HEK293 (cell line): ENCODE results near the gene GPR39.

Experiments used
- CTCF ChIA-PET: fragments of 350-600 bp; formaldehyde crosslinking; extraction: SDS; loops from one replicate; lab custom pipeline; 2021; ENCODE audit warnings: antibody characterized with exemption; lab: Yijun Ruan, JAX
- POLR2A ChIA-PET: fragments of 300-600 bp; formaldehyde crosslinking; extraction: SDS; loops from one replicate; lab custom pipeline; 2020; ENCODE audit warnings: antibody characterized with exemption, inconsistent platforms; lab: Yijun Ruan, JAX
- H3K27ac ChIP-seq: fragments of 200-500 bp; sonication (Bioruptor generic); 2 replicates; pipeline ENCODE4 v1.5.1; 2014; ENCODE audit warnings: low read depth, low read length, control low read depth, inconsistent platforms; ENCODE audit errors: extremely low read depth
- H3K36me3 ChIP-seq, 2 experiments: fragments of 200-500 bp in 1 of 2; sonication (Bioruptor generic) in 1 of 2; 1 replicate in 1 of 2; 2 replicates in 1 of 2; pipeline ENCODE4 v1.5.1; 2014 to 2017; ENCODE audit warnings: inconsistent platforms in 2 of 2, low read length in 2 of 2; ENCODE audit not compliant: control insufficient read depth in 2 of 2, insufficient read depth in 1 of 2
- H3K4me1 ChIP-seq: fragments of 200-500 bp; sonication (Bioruptor generic); 2 replicates; pipeline ENCODE4 v1.5.1; 2014; ENCODE audit warnings: mild to moderate bottlenecking, low read length, inconsistent platforms; ENCODE audit not compliant: control insufficient read depth, insufficient read depth
- H3K4me3 ChIP-seq: 2 replicates; pipeline ENCODE4 v1.5.1; 2011; ENCODE audit warnings: low read depth, mild to moderate bottlenecking, control low read depth, low read length, moderate library complexity
- H3K9me3 ChIP-seq: fragments of 200-500 bp; sonication (Bioruptor generic); 2 replicates; pipeline ENCODE4 v1.5.1; 2014; ENCODE audit warnings: low read depth, low read length, inconsistent platforms; ENCODE audit not compliant: control insufficient read depth, insufficient read depth
- BCL11A ChIP-seq: fragments of 450-650 bp; formaldehyde crosslinking; IDR thresholded peaks from 2 replicates; pipeline ENCODE4 v1.5.1; 2016; ENCODE audit warnings: low read depth, missing biosample characterization, missing genetic modification characterization
- KLF7 ChIP-seq: fragments of 450-650 bp; formaldehyde crosslinking; IDR thresholded peaks from 2 replicates; pipeline ENCODE4 v1.5.1; 2016; ENCODE audit warnings: missing biosample characterization, missing genetic modification characterization, borderline replicate concordance
- KLF8 ChIP-seq: fragments of 450-650 bp; formaldehyde crosslinking; IDR thresholded peaks from 2 replicates; pipeline ENCODE4 v1.5.1; 2016; ENCODE audit warnings: missing biosample characterization, missing genetic modification characterization
- MYNN ChIP-seq: fragments of 450-650 bp; formaldehyde crosslinking; IDR thresholded peaks from 2 replicates; pipeline ENCODE4 v1.5.1; 2016; ENCODE audit warnings: missing biosample characterization, missing genetic modification characterization, borderline replicate concordance
- RBAK ChIP-seq: fragments of 450-650 bp; formaldehyde crosslinking; IDR thresholded peaks from 2 replicates; pipeline ENCODE4 v1.5.1; 2016; ENCODE audit warnings: missing biosample characterization, missing genetic modification characterization
- ZBTB20 ChIP-seq: fragments of 450-650 bp; formaldehyde crosslinking; IDR thresholded peaks from 2 replicates; pipeline ENCODE4 v1.5.1; 2016; ENCODE audit warnings: missing biosample characterization, missing genetic modification characterization
- ZBTB7A ChIP-seq: fragments of 450-650 bp; formaldehyde crosslinking; IDR thresholded peaks from 2 replicates; pipeline ENCODE4 v1.5.1; 2016; ENCODE audit warnings: low read depth, missing biosample characterization, missing genetic modification characterization
- ZFP37 ChIP-seq: fragments of 450-650 bp; formaldehyde crosslinking; IDR thresholded peaks from 2 replicates; pipeline ENCODE4 v1.5.1; 2016; ENCODE audit warnings: missing biosample characterization, missing genetic modification characterization
- ZFP41 ChIP-seq: fragments of 450-650 bp; formaldehyde crosslinking; IDR thresholded peaks from 2 replicates; pipeline ENCODE4 v1.5.1; 2016; ENCODE audit warnings: missing biosample characterization, missing genetic modification characterization, borderline replicate concordance
- ZIC2 ChIP-seq: fragments of 450-650 bp; formaldehyde crosslinking; IDR thresholded peaks from 2 replicates; pipeline ENCODE4 v1.5.1; 2016; ENCODE audit warnings: missing biosample characterization, missing genetic modification characterization
- ZNF112 ChIP-seq: fragments of 450-650 bp; formaldehyde crosslinking; IDR thresholded peaks from 2 replicates; pipeline ENCODE4 v1.5.0; 2017; ENCODE audit warnings: missing biosample characterization, missing genetic modification characterization
- ZNF140 ChIP-seq: fragments of 450-650 bp; formaldehyde crosslinking; IDR thresholded peaks from 2 replicates; pipeline ENCODE4 v1.5.1; 2016; ENCODE audit warnings: missing biosample characterization, missing genetic modification characterization
- ZNF146 ChIP-seq: fragments of 450-650 bp; formaldehyde crosslinking; IDR thresholded peaks from 2 replicates; pipeline ENCODE4 v1.5.1; 2016; ENCODE audit warnings: missing biosample characterization, missing genetic modification characterization
- ZNF16 ChIP-seq: fragments of 450-650 bp; formaldehyde crosslinking; IDR thresholded peaks from 2 replicates; pipeline ENCODE4 v1.5.1; 2016; ENCODE audit warnings: low read depth, missing biosample characterization, missing genetic modification characterization
- ZNF174 ChIP-seq: fragments of 450-650 bp; formaldehyde crosslinking; IDR thresholded peaks from 2 replicates; pipeline ENCODE4 v1.5.0; 2017; ENCODE audit warnings: missing biosample characterization, mild to moderate bottlenecking, missing genetic modification characterization
- ZNF2 ChIP-seq: fragments of 450-650 bp; formaldehyde crosslinking; IDR thresholded peaks from 2 replicates; pipeline ENCODE4 v1.5.1; 2016; ENCODE audit warnings: missing biosample characterization, missing genetic modification characterization
- ZNF266 ChIP-seq: fragments of 450-650 bp; formaldehyde crosslinking; IDR thresholded peaks from 2 replicates; pipeline ENCODE4 v1.5.1; 2016; ENCODE audit warnings: missing biosample characterization, missing genetic modification characterization, low read depth
- ZNF302 ChIP-seq: fragments of 450-650 bp; formaldehyde crosslinking; IDR thresholded peaks from 2 replicates; pipeline ENCODE4 v1.5.1; 2016; ENCODE audit warnings: missing biosample characterization, missing genetic modification characterization, low read depth
- ZNF404 ChIP-seq: fragments of 450-650 bp; formaldehyde crosslinking; IDR thresholded peaks from 2 replicates; pipeline ENCODE4 v1.5.1; 2017; ENCODE audit warnings: missing biosample characterization, missing genetic modification characterization
- ZNF555 ChIP-seq: fragments of 450-650 bp; formaldehyde crosslinking; conservative IDR thresholded peaks from 2 replicates; pipeline ENCODE4 v1.5.1; 2017; ENCODE audit warnings: missing biosample characterization, mild to moderate bottlenecking, missing genetic modification characterization, inconsistent platforms
- ZNF623 ChIP-seq: fragments of 450-650 bp; formaldehyde crosslinking; IDR thresholded peaks from 2 replicates; pipeline ENCODE4 v1.5.1; 2016; ENCODE audit warnings: missing biosample characterization, missing genetic modification characterization
- ZNF660 ChIP-seq: fragments of 450-650 bp; IDR thresholded peaks from 2 replicates; pipeline ENCODE4 v1.5.1; 2018; ENCODE audit warnings: missing biosample characterization, mild to moderate bottlenecking, missing genetic modification characterization
- ZNF707 ChIP-seq: fragments of 450-650 bp; formaldehyde crosslinking; IDR thresholded peaks from 2 replicates; pipeline ENCODE4 v1.5.1; 2016; ENCODE audit warnings: missing biosample characterization, missing genetic modification characterization
- ZNF747 ChIP-seq: fragments of 450-650 bp; formaldehyde crosslinking; IDR thresholded peaks from 2 replicates; pipeline ENCODE4 v1.5.1; 2016; ENCODE audit warnings: missing biosample characterization, missing genetic modification characterization
- ZNF76 ChIP-seq: fragments of 450-650 bp; formaldehyde crosslinking; IDR thresholded peaks from 2 replicates; pipeline ENCODE4; 2016; ENCODE audit warnings: low read depth, missing biosample characterization, missing genetic modification characterization, borderline replicate concordance
- ZSCAN23 ChIP-seq: fragments of 450-650 bp; formaldehyde crosslinking; IDR thresholded peaks from 2 replicates; pipeline ENCODE4 v1.5.1; 2016; ENCODE audit warnings: missing biosample characterization, missing genetic modification characterization
- TF ChIP-seq, protein P1 (sequence below): fragments of 450-650 bp; formaldehyde crosslinking; IDR thresholded peaks from 2 replicates; pipeline ENCODE4 v1.5.1; 2016; ENCODE audit warnings: missing biosample characterization, missing genetic modification characterization
- TF ChIP-seq, protein P2 (sequence below): fragments of 450-650 bp; formaldehyde crosslinking; conservative IDR thresholded peaks from 2 replicates; pipeline ENCODE4 v1.5.1; 2016; ENCODE audit warnings: low read depth, missing biosample characterization, missing genetic modification characterization

GPR39 gene

DNA sequence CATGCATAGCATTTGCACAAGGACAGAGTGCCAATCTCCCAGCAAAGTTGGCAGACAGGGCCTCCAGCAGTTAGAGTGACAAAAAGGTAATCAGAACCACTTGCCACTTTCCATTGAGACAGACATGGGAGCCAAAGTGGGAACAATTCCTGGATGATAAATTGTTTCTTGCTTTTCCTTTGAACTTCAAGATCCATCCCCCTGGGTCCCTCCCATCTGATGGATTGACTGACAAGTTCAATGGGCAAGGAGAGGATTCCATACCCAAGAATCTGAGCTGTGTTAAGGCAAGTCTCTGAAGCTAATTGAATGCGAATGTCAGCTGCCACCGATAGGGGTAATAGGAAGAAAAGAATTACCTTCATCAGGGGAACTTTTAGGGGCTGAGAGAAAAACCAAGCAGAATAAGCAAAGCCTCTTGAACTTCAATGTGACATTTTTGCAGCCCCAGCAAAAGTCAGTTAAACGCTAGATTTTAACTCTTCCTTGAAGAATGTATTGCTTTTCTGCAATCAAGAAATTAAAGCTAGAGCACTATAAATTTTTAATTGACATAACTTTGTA, 156.9 kb downstream of the GPR39 start:
- TF ChIP-seq ZNF2 (tag by site-specific recombination), result no peak
- TF ChIP-seq ZNF707 (tag by site-specific recombination), result no peak
- no peak for TF ChIP-seq ZNF660
- TF ChIP-seq ZSCAN23 (tag by site-specific recombination), result no peak
- TF ChIP-seq ZNF174 (tag by site-specific recombination), result no peak
- TF ChIP-seq ZFP41 (tag by site-specific recombination), result no peak
- no peak for TF ChIP-seq ZIC2
- TF ChIP-seq ZNF16 (tag by site-specific recombination), result no peak
- no peak for TF ChIP-seq ZNF266 (tag by site-specific recombination)
- TF ChIP-seq ZNF140 (tag by site-specific recombination), result no peak
- Histone ChIP-seq H3K4me1 (no peaks in the 10 kb centered on the region), H3K27ac (no peak overlapping the region), H3K9me3 (no peaks in the 10 kb centered on the region), H3K4me3 (no peak overlapping the region), H3K36me3 (no peaks in the 10 kb centered on the region)
- CTCF ChIA-PET, result interaction anchor here (0.6 to 1.2 kb wide), 2 partner anchors 26 to 61 kb away, joined by 3 read pairs; no protein-coding TSS in a partner anchor
- POLR2A ChIA-PET, result no interaction called here

DNA sequence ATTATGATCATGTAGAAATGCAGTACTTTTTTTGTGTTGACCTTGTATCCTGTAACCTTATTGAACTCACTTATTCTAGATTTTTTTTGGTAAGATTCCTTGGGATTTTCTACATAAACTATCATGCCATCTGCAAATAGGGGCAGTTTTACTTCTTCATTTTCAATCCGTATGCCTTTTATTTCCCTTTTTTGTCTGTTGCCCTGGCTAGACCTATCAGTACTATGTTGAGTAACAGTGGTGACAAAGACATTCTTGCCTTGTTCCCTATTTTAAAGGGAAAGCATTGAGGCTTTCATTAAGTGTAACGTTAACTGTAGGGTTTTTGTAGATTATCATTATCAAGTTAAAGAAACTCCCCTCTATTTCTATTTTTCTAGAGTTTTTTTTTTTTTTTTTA, 161.1 kb downstream of the GPR39 start:
- Histone ChIP-seq H3K4me1 (no peaks in the 10 kb centered on the region), H3K4me3 (no peak overlapping the region), H3K27ac (no peak overlapping the region), H3K9me3 (no peaks in the 10 kb centered on the region), H3K36me3 (no peaks in the 10 kb centered on the region)
- TF ChIP-seq ZNF302 (tag by site-specific recombination) (no peak), KLF7 (no peak), RBAK (tag by site-specific recombination) (no peak), ZIC2 (no peak), ZNF404 (tag by site-specific recombination) (no peak), ZBTB20 (no peak), ZNF146 (tag by site-specific recombination) (no peak), ZFP37 (tag by site-specific recombination) (no peak), BCL11A (tag by site-specific recombination) (no peak), ZNF112 (tag by site-specific recombination) (no peak), ZNF76 (tag by site-specific recombination) (no peak), ZNF623 (tag by site-specific recombination) (no peak), KLF8 (tag by site-specific recombination) (no peak), MYNN (no peak), ZNF707 (tag by site-specific recombination) (no peak), ZNF555 (tag by site-specific recombination) (no peak), ZBTB7A (tag by site-specific recombination) (no peak), ZNF747 (tag by site-specific recombination) (no peak)
- TF ChIP-seq, protein P1, sequence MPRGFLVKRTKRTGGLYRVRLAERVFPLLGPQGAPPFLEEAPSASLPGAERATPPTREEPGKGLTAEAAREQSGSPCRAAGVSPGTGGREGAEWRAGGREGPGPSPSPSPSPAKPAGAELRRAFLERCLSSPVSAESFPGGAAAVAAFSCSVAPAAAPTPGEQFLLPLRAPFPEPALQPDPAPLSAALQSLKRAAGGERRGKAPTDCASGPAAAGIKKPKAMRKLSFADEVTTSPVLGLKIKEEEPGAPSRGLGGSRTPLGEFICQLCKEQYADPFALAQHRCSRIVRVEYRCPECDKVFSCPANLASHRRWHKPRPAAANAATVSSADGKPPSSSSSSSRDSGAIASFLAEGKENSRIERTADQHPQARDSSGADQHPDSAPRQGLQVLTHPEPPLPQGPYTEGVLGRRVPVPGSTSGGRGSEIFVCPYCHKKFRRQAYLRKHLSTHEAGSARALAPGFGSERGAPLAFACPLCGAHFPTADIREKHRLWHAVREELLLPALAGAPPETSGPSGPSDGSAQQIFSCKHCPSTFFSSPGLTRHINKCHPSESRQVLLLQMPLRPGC (tag by site-specific recombination), result no peak
- TF ChIP-seq, protein P2, sequence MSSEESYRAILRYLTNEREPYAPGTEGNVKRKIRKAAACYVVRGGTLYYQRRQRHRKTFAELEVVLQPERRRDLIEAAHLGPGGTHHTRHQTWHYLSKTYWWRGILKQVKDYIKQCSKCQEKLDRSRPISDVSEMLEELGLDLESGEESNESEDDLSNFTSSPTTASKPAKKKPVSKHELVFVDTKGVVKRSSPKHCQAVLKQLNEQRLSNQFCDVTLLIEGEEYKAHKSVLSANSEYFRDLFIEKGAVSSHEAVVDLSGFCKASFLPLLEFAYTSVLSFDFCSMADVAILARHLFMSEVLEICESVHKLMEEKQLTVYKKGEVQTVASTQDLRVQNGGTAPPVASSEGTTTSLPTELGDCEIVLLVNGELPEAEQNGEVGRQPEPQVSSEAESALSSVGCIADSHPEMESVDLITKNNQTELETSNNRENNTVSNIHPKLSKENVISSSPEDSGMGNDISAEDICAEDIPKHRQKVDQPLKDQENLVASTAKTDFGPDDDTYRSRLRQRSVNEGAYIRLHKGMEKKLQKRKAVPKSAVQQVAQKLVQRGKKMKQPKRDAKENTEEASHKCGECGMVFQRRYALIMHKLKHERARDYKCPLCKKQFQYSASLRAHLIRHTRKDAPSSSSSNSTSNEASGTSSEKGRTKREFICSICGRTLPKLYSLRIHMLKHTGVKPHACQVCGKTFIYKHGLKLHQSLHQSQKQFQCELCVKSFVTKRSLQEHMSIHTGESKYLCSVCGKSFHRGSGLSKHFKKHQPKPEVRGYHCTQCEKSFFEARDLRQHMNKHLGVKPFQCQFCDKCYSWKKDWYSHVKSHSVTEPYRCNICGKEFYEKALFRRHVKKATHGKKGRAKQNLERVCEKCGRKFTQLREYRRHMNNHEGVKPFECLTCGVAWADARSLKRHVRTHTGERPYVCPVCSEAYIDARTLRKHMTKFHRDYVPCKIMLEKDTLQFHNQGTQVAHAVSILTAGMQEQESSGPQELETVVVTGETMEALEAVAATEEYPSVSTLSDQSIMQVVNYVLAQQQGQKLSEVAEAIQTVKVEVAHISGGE, result no peak
- ChIA-PET POLR2A (no interaction called here), CTCF (no interaction called here)
